ENCODE data around the gene EIF2S3B.
"Not testable (repeated sequence)": the region's sequence is repeated elsewhere in the genome, so short reads cannot be mapped to it uniquely, and the experiment has no call there.

EIF2S3B gene

DNA sequence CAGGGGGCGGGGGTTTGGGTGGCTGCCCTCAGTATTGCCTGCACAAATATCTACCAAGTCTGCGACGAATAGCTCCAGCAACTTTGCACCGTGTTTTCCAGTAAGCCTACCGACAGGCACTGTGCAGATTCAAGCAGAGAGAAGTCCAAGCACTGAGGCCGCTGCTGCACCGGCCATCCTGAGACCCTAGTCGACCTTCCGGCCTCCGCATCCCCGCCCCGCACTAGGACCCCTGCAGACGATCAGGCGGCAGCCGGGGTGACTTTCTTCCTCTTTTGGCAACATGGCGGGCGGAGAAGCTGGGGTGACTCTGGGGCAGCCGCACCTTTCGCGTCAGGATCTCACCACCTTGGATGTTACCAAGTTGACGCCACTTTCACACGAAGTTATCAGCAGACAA lies at the start of gene EIF2S3B:
TSS of gene EIF2S3B (plus strand) at position 271 of the 400 bp plus-strand sequence. CDS start at position 284, 13 bp downstream.
- FAIRE-seq: no peak

DNA sequence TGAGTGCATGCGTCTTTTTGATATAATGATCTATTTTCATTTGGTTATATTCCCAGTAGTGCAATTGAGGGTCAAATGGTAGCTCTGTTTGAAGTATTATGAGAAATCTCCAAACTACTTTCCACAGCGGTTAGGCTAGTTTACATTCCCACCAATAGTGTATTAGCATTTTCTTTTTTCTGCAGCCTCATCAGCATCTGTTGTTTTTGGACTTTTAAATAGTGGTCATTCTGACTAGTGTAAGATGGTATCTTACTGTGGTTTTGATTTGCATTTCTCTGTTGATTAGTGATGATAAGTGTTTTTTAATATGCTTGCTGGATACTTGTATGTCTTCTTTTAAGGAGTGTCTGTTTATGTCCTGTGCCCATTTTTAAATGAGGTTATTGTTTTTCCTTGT lies 48.8 kb upstream of the EIF2S3B start:
- no peak for FAIRE-seq

GRCh38 chr12:10457760-10458159 lies 47.9 kb upstream of the EIF2S3B start:
- no peak for FAIRE-seq

DNA sequence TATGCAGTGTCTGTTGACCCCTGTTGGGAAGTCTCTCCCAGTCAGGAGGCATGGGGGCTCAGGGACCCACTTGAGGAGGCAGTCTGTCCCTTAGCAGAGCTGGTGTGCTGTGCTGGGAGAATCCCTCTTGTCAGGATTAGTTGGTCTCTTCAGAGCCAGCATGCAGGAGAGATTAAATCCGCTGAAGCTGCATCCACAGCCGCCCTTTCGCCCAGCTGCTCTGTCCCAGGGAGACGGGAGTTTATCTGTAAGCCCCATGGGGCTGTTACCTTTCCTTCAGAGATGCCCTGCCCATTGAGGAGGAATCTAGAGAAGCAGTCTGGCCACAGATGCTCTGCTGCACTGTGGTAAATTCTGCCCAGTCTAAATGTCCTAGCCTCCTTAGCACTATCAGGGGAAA lies 39.4 kb upstream of the EIF2S3B start:
- FAIRE-seq: no peak

DNA sequence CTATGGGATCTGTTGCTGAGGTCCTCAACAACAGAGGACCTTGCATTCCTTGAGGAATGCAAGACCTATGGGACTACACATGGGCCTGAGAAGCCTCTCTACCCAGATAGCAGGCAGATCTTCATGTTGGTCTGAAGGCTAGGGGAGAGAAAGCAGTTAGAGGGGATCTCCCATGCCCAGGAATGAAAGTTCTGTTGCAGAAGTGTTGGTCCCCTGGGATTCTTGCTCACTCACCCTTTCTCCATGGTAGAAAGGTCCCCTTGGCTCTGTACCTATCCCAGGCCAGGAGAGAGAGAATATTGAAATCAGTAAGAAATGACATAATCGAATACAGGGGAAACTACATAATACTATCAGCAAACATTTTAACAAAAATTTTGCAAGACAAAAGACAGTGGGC lies 36.0 kb upstream of the EIF2S3B start:
- no peak for FAIRE-seq

GRCh38 chr12:10472808-10473207 lies 32.9 kb upstream of the EIF2S3B start:
- FAIRE-seq: not testable (repeated sequence)

DNA sequence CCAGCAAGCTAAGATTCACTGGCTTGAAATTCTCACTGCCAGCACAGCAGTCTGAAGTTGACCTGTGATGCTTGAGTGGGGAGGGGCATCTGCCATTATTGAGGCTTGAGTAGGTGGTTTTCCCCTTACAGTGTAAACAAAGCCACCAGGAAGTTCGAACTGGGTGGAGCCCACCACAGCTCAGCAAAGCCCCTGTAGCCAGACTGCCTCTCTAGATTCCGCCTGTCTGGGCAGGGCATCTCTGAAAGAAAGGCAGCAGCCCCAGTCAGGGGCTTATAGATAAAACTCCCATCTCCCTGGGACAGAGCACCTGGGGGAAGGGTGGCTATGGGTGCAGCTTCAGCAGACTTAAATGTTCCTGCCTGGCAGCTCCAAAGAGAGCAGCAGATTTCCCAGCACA lies 23.8 kb upstream of the EIF2S3B start:
- FAIRE-seq: not testable (repeated sequence)

GRCh38 chr12:10487328-10487727 lies 18.4 kb upstream of the EIF2S3B start:
- FAIRE-seq: not testable (repeated sequence)

DNA sequence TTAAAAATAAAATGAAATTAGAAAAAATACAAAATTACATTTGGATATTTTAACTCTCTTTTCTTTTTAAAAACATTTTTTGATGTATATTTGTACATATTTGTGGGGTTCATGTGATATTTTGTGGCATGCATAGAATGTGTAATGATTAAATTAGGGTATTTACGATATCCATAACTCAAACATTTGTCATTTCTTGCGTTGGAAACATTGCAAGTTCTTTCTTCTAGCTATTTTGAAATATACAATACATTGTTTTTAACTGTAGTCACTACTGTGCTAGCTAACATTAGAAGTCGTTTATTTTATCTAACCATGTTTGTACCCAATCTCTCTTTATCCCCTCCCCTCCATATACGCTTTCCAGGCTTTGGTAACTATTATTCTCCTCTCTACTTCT lies 13.9 kb upstream of the EIF2S3B start:
- FAIRE-seq: no peak

GRCh38 chr12:10497602-10498001 lies 8.1 kb upstream of the EIF2S3B start:
- FAIRE-seq: no peak

DNA sequence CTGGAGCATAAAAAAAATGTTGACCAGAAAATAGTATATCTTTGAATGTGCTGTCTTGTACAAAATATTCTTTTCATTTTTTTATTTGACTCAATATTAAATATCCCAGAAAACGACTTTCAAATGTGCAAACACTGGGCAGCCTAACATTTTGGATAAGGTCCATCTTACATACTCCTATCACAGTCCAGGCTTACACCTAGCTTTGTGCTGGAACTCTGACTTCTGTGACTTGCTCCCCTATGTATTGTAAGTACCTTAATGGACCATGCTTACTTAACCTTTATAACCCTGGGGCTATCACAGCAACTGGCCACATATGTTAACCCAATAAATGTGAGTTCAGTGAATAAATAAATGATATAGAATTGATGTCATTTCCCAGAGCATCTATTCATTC lies 7.6 kb upstream of the EIF2S3B start:
- FAIRE-seq: no peak

DNA sequence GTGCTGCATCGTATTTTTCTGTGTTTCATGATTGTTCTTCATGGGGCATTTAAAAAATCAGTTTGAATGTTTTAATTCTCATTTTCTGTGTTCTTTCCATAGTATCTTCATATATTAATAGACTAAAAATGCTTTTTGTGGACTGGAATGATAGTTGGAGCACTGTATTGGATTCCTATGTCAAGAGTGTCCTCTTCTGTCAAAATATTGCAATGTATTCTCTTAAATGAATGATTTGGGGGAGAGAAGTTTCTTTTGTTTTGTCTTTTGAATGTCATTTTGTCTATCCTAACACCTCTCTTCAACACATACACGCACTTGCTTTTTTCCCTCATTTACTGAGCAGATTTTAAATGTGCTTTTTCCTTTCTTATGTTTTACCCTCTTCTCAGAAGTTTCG lies 4.7 kb upstream of the EIF2S3B start:
- no peak for FAIRE-seq

DNA sequence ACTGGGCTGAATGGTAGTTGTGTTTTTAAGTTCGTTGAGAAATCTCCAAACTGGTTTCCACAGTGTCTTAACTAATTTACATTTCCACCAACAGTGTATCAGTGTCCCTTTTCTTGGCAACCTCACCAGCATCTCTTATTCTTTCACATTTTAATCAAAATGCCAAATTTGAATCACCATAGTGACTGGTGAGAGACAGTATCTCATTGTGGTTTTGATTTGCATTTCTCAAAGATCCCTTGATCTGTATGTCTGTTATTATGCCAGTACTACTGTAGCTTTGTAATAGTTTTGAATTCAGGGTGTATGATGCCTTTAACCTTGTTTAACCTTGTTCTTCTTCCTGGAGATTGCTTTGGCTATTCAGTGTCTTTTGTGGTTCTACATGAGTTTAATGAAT lies 2.2 kb upstream of the EIF2S3B start:
- FAIRE-seq: no peak

DNA sequence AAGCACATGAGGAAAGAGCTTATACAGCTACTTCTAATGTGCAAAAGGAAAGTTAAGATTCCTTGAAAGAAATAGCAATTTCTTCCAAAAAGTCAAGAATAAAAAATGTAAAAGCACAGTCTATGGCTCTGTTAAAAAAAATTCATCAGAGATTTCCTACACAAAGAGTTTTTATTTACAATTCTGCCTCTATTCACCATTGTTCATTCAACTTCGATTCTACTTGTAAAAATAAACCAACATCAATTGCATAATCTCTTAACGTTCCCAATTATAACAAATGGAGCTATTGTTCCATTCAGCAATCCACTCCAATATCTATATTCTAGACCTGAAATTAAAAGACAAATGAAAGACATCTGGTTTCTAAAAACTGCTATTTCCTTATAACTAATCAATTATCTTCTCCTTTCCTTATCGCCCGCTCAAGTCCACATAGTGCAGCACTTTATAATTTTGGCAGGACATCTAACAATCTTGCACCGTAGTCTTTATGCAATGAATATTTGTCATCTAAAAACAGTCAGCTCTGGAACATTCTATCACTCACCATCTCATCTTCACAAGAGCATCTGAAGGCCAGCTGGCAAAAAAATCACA lies 6.2 kb downstream of the EIF2S3B start:
- FAIRE-seq: no peak

DNA sequence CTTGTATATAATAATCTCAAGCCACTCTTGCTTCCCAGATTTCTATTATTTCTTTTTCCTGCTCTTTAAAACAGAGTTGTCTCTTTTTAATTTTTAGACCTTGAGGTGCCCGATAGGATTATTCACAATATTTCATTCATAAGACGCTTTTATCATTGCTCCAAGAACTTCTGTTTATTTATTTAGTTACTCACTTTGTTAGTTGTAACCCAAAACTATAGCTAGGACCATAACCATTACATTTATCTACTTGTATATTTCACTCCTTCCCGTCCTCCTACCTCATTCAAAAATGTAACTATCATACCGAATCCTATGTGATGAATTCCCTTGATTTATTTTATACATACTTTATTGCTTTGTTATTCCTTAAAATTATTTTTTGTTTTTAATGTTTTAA lies 7.1 kb downstream of the EIF2S3B start:
- FAIRE-seq: no peak

- FAIRE-seq: no peak
Measured at GRCh38 chr12:10521555-10521954, 15.9 kb downstream of the EIF2S3B start.

DNA sequence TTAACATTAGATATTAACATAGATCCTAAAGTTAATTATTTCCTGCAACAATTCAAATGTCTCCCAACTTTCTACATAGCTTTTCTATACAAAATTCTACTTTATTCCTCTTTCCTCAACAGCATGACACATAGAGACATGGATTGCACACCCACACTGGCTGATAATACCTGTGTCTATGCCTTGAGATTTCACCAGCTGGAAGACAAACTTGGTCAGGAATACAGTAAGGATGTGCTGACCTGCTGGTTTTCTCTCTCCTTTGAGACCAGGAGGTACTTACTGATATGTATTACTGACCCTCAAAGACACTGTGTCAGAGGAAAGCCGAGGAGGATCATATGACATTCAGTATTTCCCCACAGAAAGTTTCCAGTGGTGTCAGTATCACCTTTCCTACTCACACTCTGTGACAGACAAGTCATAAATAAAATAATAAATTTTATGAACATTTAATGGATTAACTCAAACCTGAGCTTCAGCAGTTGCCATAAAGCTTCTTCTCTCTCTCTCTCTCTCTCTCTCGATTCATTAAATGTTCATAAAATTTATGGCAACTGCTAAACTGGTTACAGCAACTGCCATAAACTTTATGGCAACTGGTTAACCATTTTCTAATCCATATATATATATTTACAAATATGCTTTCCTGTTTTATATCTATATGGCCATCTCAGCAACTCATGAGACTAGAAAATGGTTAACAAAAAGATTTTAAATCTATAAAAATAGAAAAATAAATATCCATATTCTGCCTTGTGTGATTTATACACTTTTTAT lies 22.7 kb downstream of the EIF2S3B start:
- no peak for FAIRE-seq

DNA sequence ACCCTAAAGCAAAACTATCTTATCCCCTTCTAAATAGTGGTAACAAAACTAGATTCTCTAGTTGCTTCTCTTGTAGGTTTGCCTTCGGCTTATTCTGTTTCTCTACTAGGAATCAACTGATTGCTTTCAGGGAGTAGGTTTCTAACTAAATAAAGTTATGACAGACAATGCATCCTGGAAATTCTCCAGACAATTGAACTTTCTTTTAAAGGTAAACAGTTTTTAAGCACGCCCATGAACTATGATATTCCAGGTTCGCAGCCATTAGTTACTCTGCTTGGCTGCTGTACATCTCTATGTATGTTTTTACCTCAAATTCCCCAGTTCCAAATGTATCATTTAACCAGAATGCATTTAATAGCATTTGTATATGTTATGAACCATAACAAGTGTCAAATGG lies 23.9 kb downstream of the EIF2S3B start:
- FAIRE-seq: no peak

GRCh38 chr12:10537721-10538120 lies 32.0 kb downstream of the EIF2S3B start:
- FAIRE-seq: no peak

GRCh38 chr12:10540776-10541205 lies 35.1 kb downstream of the EIF2S3B start:
- FAIRE-seq: no peak

- no peak for FAIRE-seq
Measured at GRCh38 chr12:10543499-10543898, 37.8 kb downstream of the EIF2S3B start.

- FAIRE-seq: no peak
Measured at GRCh38 chr12:10551375-10551774, 45.7 kb downstream of the EIF2S3B start.

DNA sequence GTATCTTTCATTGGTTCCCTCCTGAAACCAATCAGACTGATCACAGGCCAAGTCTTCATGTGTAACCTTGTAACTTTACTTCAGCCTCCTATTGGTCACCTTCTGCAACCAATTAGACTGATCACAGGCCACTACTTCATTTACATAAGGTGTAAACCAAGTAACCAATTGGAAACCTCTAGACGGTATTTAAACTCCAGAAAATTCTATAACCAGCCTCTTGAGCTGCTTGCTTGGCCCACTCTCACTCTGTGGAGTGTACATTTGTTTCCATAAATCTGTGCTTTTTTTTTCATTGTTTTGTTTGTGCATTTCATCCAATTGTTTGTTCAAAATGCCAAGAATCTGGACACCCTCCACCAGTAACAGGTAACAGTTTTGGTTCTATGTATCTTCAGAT lies 47.5 kb downstream of the EIF2S3B start:
- FAIRE-seq: no peak

DNA sequence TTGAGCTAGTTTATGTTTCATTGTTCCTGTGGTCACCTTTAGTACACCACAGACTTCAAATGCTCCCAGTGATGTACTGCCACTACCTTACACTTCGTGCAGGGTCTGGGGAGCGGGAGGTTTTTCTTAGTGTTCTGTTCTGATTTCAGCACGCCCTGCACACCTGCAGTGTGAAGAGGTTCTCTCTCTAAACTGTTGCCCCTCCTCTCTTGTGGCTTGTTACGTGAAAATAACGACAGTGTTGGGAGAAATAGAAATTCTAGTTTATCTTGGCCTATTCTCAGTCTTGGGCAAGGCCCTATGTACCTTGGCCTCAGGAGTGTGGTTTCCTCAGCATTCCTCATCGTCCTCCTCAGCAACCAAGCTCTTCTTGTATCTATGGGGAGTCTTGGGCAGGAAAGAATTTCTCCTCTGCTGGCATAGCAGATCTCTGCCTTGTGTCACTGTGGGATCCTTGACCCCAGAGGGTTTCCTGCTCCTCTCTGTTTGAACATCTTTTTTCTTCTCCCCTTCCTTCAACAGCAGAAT lies 48.6 kb downstream of the EIF2S3B start:
- FAIRE-seq: no peak
